HepG2 (cell line): ENCODE measurements around the gene MRPS7. TPM values are rescaled to one million over a fixed set of nuclear protein-coding genes. Genes with fewer than 3 reads are reported as not detected.

Experiments
- ASH2L ChIP-seq: fragments of 300-600, 200-600 bp; sonication (generic); IDR thresholded peaks from 2 replicates; pipeline ENCODE4 v1.7.0; 2017; ENCODE audit warnings: low read depth, mild to moderate bottlenecking, moderate library complexity, mixed read lengths, low read length; ENCODE audit not compliant: insufficient read length
- KLF15 ChIP-seq: sonication (generic); formaldehyde crosslinking; IDR thresholded peaks from 2 replicates; pipeline ENCODE4 v1.8.1; 2023; ENCODE audit warnings: borderline replicate concordance, mild to moderate bottlenecking, inconsistent platforms, missing genetic modification reagents, mixed read lengths
- MEF2D ChIP-seq: sonication (generic); formaldehyde crosslinking; IDR thresholded peaks from 2 replicates; pipeline ENCODE4 v1.5.1; 2020; ENCODE audit warnings: mild to moderate bottlenecking, missing genetic modification reagents
- NFE2L1 ChIP-seq: sonication (generic); formaldehyde crosslinking; IDR thresholded peaks from 2 replicates; pipeline ENCODE4 v1.4.0; 2020; ENCODE audit warnings: missing genetic modification reagents, mild to moderate bottlenecking, borderline replicate concordance
- RARA ChIP-seq: IDR thresholded peaks from 2 replicates; pipeline ENCODE4 v1.6.1; 2016; ENCODE audit warnings: missing genetic modification reagents, missing compliant biosample characterization
- RBFOX2 ChIP-seq: fragments of 200-400 bp; formaldehyde crosslinking; IDR thresholded peaks from 2 replicates; pipeline ENCODE4 v1.6.1; 2017; ENCODE audit warnings: low read depth, mild to moderate bottlenecking, low read length
- RBM22 ChIP-seq: fragments of 200-400 bp; formaldehyde crosslinking; optimal IDR thresholded peaks from 2 replicates; pipeline ENCODE3; 2017; ENCODE audit warnings: mild to moderate bottlenecking, low read length, moderate library complexity
- SALL1 ChIP-seq: sonication (generic); formaldehyde crosslinking; IDR thresholded peaks from 2 replicates; pipeline ENCODE4 v1.8.0; 2022; ENCODE audit warnings: mild to moderate bottlenecking, missing genetic modification reagents
- TBL1XR1 ChIP-seq: fragments of 150-350 bp; IDR thresholded peaks from 2 replicates; pipeline ENCODE4 v1.6.1; 2014; ENCODE audit warnings: borderline replicate concordance, low read length; ENCODE audit not compliant: partially characterized antibody
- ZNF136 ChIP-seq: sonication (generic); formaldehyde crosslinking; IDR thresholded peaks from 2 replicates; pipeline ENCODE4 v1.8.1; 2022; ENCODE audit warnings: low read depth, mild to moderate bottlenecking, moderate library complexity, missing genetic modification reagents
- ZNF432 ChIP-seq: sonication (generic); formaldehyde crosslinking; IDR thresholded peaks from 2 replicates; pipeline ENCODE4 v1.5.0; 2020; ENCODE audit warnings: missing genetic modification reagents, mild to moderate bottlenecking, borderline replicate concordance
- ZNF7 ChIP-seq: IDR thresholded peaks from 2 replicates; pipeline ENCODE4 v1.6.1; 2016; ENCODE audit warnings: missing biosample characterization, missing genetic modification reagents
- ZNF709 ChIP-seq: sonication (generic); formaldehyde crosslinking; IDR thresholded peaks from 2 replicates; pipeline ENCODE4 v1.5.0; 2020; ENCODE audit warnings: mild to moderate bottlenecking, missing genetic modification reagents
- ZSCAN30 ChIP-seq: sonication (generic); formaldehyde crosslinking; IDR thresholded peaks from 2 replicates; pipeline ENCODE4 v1.5.0; 2020; ENCODE audit warnings: mild to moderate bottlenecking, missing genetic modification reagents
- polyA plus RNA-seq, 8 experiments: library from polyadenylated mRNA; depleted of rRNA in 3 of 8; stranded (reverse) in 7 of 8; unstranded in 1 of 8; fragments of >200 nt; fragmentation: Illumina TruSeq in 4 of 8; extraction: Trizol in 4 of 8; gene quantifications; 2 replicates each; pipeline versions ENCODE4 v1.2.1 to v1.2.3, GENCODE V29; 2011 to 2016; ENCODE audit warnings: low read depth in 4 of 8, missing spikeins in 1 of 8, mixed read lengths in 1 of 8; ENCODE audit not compliant: insufficient read depth in 1 of 8
- total RNA-seq, 5 experiments: library from RNA; depleted of rRNA; stranded (reverse); fragments of >200 nt; fragmentation: Illumina TruSeq; extraction: Trizol; gene quantifications; 2 replicates each; pipeline ENCODE4 v1.2.3, GENCODE V29; 2016; ENCODE audit warnings: low read depth in 1 of 5
- TF ChIP-seq, protein P1 (sequence below): sonication (generic); formaldehyde crosslinking; IDR thresholded peaks from 2 replicates; pipeline ENCODE4 v1.5.1; 2020; ENCODE audit warnings: missing genetic modification reagents, mild to moderate bottlenecking, borderline replicate concordance
- TF ChIP-seq, protein P2 (sequence below): sonication (generic); formaldehyde crosslinking; conservative IDR thresholded peaks from 2 replicates; pipeline ENCODE4 v1.8.0; 2022; ENCODE audit warnings: mild to moderate bottlenecking, moderate library complexity, missing genetic modification reagents
- TF ChIP-seq, protein P3 (sequence below): sonication (generic); formaldehyde crosslinking; IDR thresholded peaks from 2 replicates; pipeline ENCODE4 v1.8.0; 2022; ENCODE audit warnings: mild to moderate bottlenecking, missing genetic modification reagents, moderate library complexity
- TF ChIP-seq, protein P4 (sequence below): IDR thresholded peaks from 2 replicates; pipeline ENCODE4 v1.6.1; 2018; ENCODE audit warnings: missing genetic modification reagents, mild to moderate bottlenecking, missing compliant biosample characterization
- TF ChIP-seq, protein P5 (sequence below): sonication (generic); formaldehyde crosslinking; IDR thresholded peaks from 2 replicates; pipeline ENCODE4 v1.4.0; 2020; ENCODE audit warnings: missing genetic modification reagents, mild to moderate bottlenecking, borderline replicate concordance
- TF ChIP-seq, protein P6 (sequence below): sonication (generic); formaldehyde crosslinking; IDR thresholded peaks from 2 replicates; pipeline ENCODE4 v1.8.0; 2022; ENCODE audit warnings: mild to moderate bottlenecking, missing genetic modification reagents, moderate library complexity

MRPS7 gene
- total and polyA plus RNA-seq, 2 of the 13 experiments (the other 11 are each of a cell fraction or from before 2014, with no cell fraction given) = 97.0 to 162 TPM

DNA sequence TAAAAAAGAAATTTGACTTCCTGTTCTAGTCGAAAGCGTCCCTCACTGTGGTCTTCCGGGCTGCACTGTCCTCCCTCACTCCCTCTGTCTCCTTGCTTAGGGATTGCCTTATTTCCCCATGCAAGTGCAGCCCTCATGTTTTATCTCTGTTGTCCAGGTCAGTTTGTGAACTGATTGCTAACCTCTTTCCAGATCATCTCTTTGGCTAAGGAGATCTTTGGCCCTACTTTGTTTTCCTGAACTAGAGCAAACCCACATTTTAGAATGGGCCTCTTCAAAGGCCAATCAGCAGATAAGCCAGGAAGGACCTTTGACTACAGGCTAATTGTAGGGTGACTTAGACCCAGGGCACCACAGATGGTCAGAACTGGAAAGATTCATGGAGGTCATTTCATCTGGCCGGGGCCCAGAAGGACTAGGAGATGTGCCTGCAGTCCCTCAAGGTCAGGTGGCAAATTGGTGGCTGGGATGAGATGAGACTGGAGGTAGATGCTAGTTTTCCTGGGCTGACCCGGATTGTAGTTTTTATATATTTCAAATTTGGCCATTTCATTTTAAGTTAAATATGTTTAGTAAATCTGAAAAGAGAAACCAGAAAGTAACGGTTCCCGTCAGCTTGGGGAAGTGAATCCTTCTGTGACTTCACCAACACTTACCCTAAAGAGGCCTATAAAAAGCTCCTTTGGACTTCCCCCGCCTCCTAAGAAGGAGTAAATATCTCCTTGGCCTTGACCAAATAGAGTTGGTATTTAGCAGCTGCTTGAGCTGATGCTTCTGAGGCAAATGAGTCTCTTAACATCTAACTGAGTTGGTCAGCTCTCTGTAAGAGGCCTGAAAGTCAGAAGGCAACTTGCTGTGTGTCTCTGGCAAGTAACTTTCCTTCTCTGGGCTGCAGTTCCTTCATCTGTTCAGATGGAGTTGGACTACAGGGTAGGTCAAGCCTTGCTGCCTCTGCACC, 33.8 kb downstream of the MRPS7 start (continued):
- TF ChIP-seq, protein P1, sequence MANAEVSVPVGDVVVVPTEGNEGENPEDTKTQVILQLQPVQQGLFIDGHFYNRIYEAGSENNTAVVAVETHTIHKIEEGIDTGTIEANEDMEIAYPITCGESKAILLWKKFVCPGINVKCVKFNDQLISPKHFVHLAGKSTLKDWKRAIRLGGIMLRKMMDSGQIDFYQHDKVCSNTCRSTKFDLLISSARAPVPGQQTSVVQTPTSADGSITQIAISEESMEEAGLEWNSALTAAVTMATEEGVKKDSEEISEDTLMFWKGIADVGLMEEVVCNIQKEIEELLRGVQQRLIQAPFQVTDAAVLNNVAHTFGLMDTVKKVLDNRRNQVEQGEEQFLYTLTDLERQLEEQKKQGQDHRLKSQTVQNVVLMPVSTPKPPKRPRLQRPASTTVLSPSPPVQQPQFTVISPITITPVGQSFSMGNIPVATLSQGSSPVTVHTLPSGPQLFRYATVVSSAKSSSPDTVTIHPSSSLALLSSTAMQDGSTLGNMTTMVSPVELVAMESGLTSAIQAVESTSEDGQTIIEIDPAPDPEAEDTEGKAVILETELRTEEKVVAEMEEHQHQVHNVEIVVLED (CRISPR knock-in tag) = peak; percentile 60; the same call in 1 of the 2 replicates
- peak; percentile 77 for TF ChIP-seq SALL1
- TF ChIP-seq ZSCAN30 (CRISPR knock-in tag) = 0 out of 2 replicates have a peak, but pooled peaks have one; percentile 21
- TF ChIP-seq ZNF7 (CRISPR knock-in tag) = peak; percentile 94
- TF ChIP-seq ASH2L = peak; percentile 72
- 0 out of 2 replicates have a peak, but pooled peaks have one; percentile 55 for TF ChIP-seq ZNF709 (CRISPR knock-in tag)
- TF ChIP-seq RBM22 = no peak
- peak; percentile 63; the same call in 1 of the 2 replicates for TF ChIP-seq RBFOX2
- no peak for TF ChIP-seq NFE2L1 (CRISPR knock-in tag)
- TF ChIP-seq, protein P2, sequence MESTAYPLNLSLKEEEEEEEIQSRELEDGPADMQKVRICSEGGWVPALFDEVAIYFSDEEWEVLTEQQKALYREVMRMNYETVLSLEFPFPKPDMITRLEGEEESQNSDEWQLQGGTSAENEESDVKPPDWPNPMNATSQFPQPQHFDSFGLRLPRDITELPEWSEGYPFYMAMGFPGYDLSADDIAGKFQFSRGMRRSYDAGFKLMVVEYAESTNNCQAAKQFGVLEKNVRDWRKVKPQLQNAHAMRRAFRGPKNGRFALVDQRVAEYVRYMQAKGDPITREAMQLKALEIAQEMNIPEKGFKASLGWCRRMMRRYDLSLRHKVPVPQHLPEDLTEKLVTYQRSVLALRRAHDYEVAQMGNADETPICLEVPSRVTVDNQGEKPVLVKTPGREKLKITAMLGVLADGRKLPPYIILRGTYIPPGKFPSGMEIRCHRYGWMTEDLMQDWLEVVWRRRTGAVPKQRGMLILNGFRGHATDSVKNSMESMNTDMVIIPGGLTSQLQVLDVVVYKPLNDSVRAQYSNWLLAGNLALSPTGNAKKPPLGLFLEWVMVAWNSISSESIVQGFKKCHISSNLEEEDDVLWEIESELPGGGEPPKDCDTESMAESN (CRISPR knock-in tag) = peak; percentile 31
- TF ChIP-seq ZNF432 (CRISPR knock-in tag) = no peak
- TF ChIP-seq MEF2D = peak; percentile 72
- TF ChIP-seq RARA (CRISPR knock-in tag) = peak; percentile 88
- TF ChIP-seq, protein P3, sequence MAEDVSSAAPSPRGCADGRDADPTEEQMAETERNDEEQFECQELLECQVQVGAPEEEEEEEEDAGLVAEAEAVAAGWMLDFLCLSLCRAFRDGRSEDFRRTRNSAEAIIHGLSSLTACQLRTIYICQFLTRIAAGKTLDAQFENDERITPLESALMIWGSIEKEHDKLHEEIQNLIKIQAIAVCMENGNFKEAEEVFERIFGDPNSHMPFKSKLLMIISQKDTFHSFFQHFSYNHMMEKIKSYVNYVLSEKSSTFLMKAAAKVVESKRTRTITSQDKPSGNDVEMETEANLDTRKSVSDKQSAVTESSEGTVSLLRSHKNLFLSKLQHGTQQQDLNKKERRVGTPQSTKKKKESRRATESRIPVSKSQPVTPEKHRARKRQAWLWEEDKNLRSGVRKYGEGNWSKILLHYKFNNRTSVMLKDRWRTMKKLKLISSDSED = no peak
- TF ChIP-seq ZNF136 = no peak
- TF ChIP-seq, protein P4, sequence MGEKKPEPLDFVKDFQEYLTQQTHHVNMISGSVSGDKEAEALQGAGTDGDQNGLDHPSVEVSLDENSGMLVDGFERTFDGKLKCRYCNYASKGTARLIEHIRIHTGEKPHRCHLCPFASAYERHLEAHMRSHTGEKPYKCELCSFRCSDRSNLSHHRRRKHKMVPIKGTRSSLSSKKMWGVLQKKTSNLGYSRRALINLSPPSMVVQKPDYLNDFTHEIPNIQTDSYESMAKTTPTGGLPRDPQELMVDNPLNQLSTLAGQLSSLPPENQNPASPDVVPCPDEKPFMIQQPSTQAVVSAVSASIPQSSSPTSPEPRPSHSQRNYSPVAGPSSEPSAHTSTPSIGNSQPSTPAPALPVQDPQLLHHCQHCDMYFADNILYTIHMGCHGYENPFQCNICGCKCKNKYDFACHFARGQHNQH (CRISPR knock-in tag) = peak; percentile 64
- no peak for TF ChIP-seq TBL1XR1
- TF ChIP-seq, protein P5, sequence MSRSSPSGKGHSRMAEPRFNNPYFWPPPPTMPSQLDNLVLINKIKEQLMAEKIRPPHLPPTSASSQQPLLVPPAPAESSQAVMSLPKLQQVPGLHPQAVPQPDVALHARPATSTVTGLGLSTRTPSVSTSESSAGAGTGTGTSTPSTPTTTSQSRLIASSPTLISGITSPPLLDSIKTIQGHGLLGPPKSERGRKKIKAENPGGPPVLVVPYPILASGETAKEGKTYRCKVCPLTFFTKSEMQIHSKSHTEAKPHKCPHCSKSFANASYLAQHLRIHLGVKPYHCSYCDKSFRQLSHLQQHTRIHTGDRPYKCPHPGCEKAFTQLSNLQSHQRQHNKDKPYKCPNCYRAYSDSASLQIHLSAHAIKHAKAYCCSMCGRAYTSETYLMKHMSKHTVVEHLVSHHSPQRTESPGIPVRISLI = peak; percentile 66; the same call in 1 of the 2 replicates
- TF ChIP-seq, protein P6, sequence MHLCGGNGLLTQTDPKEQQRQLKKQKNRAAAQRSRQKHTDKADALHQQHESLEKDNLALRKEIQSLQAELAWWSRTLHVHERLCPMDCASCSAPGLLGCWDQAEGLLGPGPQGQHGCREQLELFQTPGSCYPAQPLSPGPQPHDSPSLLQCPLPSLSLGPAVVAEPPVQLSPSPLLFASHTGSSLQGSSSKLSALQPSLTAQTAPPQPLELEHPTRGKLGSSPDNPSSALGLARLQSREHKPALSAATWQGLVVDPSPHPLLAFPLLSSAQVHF (CRISPR knock-in tag) = no peak
- no peak for TF ChIP-seq KLF15 (CRISPR knock-in tag)
